Measurements from ENCODE around the gene CYP27C1. TPM values are rescaled to one million over a fixed set of nuclear protein-coding genes. Genes with fewer than 3 reads are reported as not detected.

The CYP27C1 gene
- total RNA-seq, 4 donors from 2014 or later = 0.24 to 0.44 (median 0.37) TPM; not detected in 1

DNA sequence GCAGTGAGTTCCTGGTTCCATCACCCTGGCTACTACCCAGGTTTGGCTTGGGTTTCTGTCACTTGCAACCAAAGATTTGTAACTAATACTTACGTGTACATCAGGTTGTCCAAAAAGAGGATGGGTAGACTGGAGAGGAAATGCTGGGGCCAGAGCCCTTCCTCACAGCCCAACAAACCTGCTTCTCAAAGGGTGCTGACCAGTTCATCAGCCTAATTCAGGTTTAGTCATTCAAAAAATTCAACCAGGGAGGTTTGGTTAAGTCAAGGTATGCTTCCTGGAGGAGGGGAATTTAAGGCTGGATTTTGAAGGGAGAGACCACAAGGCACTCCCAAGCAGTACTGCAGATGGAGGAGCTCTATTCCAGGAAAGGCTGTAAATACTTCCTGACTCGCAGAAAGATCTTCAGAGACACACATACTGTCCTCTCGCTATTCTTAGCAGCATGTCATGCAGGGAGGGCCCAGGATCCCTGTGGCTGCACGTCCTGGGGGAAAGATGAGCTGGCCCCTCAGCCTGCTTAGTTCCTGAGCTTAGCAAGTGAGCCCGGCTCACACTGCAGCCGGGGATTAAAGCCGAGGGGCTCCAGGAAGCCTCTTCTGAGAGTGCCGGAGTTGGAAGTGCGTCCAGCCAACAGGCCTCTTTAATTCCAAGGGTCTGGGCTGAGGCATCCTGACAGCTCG is 73.1 kb downstream of the CYP27C1 start:
- TF ChIP-seq, protein P1, sequence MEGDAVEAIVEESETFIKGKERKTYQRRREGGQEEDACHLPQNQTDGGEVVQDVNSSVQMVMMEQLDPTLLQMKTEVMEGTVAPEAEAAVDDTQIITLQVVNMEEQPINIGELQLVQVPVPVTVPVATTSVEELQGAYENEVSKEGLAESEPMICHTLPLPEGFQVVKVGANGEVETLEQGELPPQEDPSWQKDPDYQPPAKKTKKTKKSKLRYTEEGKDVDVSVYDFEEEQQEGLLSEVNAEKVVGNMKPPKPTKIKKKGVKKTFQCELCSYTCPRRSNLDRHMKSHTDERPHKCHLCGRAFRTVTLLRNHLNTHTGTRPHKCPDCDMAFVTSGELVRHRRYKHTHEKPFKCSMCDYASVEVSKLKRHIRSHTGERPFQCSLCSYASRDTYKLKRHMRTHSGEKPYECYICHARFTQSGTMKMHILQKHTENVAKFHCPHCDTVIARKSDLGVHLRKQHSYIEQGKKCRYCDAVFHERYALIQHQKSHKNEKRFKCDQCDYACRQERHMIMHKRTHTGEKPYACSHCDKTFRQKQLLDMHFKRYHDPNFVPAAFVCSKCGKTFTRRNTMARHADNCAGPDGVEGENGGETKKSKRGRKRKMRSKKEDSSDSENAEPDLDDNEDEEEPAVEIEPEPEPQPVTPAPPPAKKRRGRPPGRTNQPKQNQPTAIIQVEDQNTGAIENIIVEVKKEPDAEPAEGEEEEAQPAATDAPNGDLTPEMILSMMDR (IDR thresholded peaks at IDR 0.05) = no peak
- no peak for ATAC-seq (ENCODE audit: low FRiP score)
- no peak for DNase-seq (ENCODE audit: low spot score)

DNA sequence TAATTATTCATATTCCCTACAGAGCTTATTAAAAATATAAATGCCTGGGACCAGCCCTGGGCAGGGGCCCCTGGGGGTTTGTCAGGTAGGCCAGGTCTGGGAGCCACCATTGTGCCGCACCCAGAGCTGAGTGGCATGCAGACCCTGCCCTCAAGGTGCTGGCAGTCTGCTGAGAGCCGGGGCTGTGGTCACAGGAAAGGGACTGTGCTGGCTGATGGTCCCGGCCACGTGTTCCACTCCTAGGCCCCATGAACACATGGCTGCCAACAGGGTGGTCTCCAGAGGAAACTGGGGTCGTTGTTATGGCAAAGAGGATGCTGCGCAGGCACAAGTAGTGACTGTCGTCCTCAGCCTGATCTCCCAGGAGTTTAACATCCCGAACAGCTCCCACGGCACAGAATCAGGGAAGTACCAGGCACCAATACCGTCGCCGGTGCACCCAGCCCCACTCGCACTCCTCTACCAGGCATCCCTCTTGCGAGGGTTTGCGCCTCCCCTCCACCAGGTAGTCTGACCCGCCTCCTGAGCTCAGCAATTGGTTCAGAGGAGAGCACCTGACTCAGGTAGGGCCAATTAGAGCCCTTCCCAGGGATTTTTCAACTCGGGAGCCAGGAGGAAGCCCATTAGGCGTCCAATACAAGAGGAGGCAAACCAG is 73.9 kb downstream of the CYP27C1 start:
- TF ChIP-seq, protein P1 (IDR thresholded peaks at IDR 0.05) = no peak
- ATAC-seq (ENCODE audit: low FRiP score) (no peak), DNase-seq (ENCODE audit: low spot score) (no peak)

DNA sequence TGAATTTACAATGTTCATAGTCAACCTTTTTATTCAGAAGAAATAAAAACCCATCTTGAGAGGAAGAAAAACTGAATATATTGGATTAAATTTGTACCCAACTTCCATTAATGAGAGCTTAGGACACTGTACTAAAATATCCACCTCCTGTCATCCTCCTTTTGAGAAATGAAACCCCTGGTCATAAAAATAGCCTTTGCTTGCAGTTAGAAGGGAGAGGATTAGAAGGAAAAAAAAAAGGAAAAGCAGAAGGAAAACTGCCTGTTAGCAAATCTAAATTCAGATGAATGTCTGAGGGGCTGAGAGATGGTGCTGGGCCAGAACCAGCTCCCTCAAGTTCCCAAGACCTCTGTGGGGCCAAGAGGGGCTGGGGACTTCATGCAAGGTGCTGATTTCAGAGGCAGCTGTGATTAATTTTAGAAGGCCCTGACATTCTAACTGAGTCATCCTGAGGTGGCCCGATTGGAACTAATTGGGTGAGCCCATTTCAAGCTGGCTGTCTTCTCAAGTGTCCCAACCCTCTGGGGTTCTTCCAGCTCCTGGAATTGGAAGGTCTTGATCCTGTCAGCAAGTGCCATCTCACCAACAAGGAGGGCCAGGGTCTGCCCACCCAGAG is 74.7 kb downstream of the CYP27C1 start:
- TF ChIP-seq, protein P1 (IDR thresholded peaks at IDR 0.05) = no peak
- ATAC-seq (ENCODE audit: low FRiP score) (no peak), DNase-seq (ENCODE audit: low spot score) (no peak)

DNA sequence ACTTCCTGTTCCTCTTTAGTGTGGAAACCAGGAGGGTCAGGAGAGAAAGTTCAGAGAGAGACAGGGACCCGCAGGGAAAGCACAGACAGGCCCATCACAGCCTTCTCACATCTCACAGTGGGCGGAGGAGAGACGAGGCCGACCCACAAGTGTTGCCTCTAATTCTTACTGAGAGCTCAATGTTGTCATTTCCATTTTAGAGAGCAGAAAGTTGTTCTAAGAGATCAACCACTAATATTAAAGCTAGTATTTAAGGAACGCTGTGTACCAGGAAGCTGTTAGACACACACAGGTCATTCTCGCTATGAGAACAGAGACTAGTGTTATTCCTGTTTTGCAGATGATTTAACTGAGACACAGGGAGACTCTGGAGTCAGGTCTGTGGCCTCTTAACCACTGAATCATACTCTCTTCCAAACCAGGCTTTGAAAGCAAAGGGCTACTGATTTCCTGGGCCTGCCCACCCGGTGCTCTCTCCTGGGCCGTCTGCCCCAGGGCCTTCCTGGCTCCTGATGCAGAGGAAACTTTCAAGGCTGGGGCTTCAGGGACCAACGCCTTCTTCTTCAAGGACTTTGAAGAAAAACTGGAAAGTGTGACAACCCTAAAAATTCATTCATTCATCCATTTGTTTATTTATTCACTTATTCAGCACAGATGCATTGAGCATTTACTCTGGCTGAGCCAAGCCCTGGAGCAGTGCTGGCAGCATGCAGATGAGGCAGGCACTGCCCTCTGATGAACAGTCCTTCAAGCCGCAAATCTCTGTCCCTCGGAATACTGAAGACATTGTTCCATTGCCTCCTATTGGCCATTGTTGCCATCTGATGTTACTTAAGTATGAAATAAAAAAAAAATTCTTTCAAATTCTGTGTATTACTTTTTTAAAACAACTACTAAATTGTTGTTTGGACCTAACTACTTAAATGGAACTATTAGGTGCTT is 76.0 kb downstream of the CYP27C1 start:
- TF ChIP-seq, protein P1 (IDR thresholded peaks at IDR 0.05) = no peak
- DNase-seq (ENCODE audit: low spot score) (no peak), ATAC-seq (ENCODE audit: low FRiP score) (no peak)

DNA sequence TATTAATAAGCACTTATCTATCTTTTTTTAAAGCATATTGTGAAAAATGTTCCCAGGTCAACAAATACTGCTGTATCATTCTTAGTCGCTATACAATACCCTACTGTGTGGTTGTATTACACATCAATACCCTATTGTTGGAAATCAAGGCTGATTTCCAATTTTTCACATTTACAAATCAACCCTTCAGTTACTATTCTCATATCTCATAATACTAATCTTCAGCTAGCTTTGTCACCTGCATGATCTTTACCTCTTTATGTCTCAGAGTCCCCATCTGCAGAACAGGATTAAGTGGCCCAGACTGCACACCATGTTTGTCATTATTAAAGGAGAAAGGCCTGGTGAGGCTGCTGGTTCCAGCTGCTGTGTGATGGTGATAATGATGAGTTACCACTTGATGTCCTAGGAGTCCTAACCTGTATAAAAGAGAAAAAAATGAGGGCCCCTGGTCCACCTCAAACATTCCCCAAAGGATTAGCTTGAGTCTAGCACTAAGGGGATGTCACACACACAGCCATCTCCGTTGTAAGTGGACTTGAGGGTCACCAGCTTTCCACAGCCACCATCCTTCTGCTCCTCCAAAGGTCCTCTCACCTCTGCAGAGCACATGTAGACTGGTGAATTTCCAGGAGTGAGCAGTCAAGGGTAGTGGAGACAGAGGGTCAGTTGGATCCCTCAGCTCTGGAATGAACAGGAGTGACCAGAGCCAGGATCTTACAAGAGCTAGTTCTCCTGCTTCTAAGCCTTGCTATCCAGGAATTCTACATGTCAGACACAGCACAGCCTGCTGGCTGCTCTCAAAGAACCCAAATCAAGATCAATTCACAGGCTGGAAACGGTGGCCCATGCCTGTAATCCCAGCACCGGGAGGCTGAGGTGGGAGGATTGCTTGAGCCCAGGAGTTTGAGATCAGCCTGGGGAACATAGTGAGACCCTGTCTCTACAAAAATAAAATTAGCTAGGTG is 77.2 kb downstream of the CYP27C1 start:
- TF ChIP-seq, protein P1 (IDR thresholded peaks at IDR 0.05) = no peak
- ATAC-seq (ENCODE audit: low FRiP score) = no peak
- DNase-seq (ENCODE audit: low spot score) = no peak

DNA sequence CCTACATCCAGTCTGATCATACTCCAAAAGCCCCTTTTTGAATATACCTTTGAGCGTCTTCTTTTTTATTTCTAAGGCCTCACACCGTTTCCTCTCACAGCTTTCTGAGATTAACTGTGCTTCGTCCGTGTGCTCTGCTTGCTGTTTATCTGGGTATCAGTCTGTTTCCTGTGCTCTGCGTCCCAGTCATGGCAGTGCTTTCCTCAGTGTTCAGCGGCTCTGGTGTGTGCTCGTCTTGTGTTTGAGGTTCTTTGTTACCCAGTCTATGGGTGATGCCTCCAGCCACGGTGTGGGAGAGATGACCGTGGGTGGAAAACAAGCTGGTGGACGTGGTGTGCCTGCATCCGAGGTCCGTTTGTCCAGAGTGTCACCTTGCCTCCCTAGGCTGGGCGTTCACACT is 79.6 kb downstream of the CYP27C1 start:
- TF ChIP-seq, protein P1 (IDR thresholded peaks at IDR 0.05) = no peak
- DNase-seq (ENCODE audit: low spot score) = no peak
- no peak for ATAC-seq (ENCODE audit: low FRiP score)
